KBM-7 (cell line): ENCODE measurements around the gene TGFB1I1.
"Not testable (repeated sequence)": the region's sequence is repeated elsewhere in the genome, so short reads cannot be mapped to it uniquely, and the experiment has no call there.

Source experiments
- DNase-seq: peaks from one replicate; pipeline ENCODE4 v3.0.0-alpha.2; 2015
- in situ Hi-C: fragments of 300-500 bp; cut with MboI; formaldehyde crosslinking; loops from 2 replicates; pipeline ENCODE4 v1.14.3; 2020; ENCODE audit warnings: low sequenced_read_pairs, low pct_unique_long_range_greater_than_20kb, mixed read lengths

Gene TGFB1I1

DNA sequence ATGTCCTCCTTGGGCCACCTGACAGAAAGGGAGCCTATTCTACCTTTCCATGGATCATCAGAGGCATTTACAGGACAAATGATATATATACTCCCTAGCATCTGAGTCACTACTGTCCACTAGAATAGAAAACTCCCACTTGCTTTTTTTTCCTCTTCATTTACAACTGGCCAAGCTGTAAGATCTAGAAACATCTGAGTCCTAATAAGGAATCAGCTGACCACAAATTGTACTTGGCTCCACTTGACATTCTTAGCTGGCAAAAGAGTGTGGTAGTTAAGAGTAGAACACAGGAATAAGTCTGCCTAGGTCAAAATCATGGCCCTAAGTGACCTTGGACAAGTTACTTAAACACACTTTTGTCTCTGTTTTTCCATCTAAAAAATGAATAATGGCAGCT, 31.0 kb downstream of the TGFB1I1 start:
- no peak for DNase-seq
- in situ Hi-C loops, result no loop called here

DNA sequence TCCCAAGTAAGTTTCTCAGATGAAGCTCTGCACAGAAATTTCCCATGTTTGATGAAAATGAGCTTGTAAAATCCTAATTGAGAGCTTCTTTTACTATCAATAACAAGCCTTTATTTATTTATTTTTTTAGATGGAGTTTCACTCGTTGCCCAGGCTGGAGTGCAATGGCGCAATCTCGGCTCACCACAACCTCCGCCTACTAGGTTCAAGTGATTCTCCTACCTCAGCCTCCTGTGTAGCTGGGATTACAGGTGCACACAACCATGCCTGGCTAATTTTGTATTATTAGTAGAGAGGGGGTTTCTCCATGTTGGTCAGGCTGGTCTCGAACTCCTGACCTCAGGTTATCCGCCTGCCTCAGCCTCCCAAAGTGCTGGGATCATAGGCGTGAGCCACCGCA, 31.6 kb downstream of the TGFB1I1 start:
- in situ Hi-C loops, DNase-seq: not testable (repeated sequence)

DNA sequence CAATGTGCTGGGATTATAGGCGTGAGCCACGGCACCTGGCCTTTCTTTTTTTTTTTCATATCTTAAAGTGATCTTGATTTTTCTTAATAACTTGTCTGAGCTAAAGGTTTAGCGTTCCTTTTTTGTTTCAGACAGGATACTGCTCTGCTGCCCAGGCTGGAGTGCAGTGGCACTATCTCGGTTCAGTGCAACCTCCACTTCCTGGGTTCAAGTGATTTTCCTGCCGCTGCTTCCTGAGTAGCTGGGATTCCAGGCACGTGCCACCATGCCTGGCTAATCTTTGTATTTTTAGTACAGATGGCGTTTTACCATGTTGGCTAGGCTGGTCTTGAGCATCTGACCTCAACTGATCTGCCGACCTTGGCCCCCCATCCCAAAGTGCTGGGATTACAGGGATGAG, 32.2 kb downstream of the TGFB1I1 start:
- DNase-seq, result no peak
- in situ Hi-C loops, result no loop called here

DNA sequence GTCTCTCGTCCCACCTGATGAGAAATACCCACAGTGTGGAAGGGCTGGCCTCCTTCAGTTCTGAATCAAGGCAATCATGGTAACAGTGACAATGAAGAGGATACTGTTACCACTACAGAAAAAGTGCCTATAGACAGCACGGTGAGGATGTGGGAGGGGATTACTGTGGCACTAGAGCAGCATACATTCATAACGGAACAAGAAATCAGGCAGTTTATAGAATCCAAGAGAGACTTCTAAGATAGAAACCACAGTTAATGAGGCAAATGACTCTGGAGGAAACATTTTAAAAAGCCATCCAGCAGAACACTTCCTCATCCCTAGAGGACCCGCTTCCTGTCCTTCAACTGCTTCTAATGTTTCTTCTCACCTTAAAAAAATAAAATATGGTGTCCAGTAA, 33.5 kb downstream of the TGFB1I1 start:
- DNase-seq, result peak; percentile 88
- in situ Hi-C loops, result no loop called here

DNA sequence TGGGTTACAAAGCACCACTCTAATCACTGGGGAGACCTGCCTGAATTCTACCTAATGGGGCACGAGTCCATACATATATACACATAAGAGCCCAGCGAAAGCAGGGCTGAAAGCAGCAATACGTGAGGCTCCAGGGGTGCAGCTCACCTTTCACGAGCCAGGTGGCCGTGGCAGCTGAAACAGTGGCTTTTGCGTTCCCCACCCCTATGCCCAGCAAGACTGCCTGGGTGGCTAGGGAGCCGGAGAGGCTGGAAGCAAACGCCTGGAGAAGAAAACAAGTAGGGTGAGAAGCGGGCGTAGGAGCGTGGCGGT, 35.6 kb downstream of the TGFB1I1 start:
- DNase-seq, result peak; percentile 52
- in situ Hi-C loops, result no loop called here

DNA sequence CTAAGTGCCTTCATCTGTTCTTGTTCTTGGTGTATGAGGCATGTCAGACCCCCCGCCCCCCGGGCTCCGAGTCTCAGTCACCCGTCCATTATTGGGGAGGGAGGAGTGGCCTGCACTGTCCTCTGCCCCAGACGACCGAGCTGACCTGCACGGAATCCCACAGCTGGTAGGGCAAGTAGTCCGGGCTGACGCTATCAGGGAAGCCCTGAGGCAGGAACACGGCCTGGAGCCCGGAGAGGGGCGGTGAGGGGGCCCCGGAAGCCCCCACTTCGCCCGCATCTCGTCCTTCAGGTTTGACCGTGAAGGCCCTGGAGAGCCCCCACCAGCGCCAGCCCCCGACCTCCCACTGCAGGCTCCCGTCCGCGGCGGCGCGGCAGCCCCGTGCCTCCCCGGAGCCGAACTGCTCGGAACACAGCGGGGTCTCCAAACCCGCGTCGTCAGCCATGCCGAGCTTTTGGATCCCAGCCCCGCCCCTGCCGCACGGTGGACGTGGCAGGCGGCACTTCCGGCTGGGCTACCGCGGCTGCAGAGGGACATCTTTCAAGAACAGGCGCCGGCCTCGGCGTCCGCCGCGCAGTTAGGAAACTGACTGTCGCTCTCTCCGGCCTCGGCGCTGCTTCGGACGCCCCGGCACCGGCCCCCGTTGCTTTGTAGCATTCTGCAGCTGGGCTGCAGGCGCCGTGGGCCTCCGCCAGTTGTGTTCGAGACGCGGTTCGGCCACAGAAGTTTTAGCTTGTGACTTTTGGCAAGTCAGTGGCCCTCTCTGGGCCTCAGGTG, 36.2 kb downstream of the TGFB1I1 start, which contains the start of gene RUSF1:
RUSF1 (minus strand) TSS at position 463 of the 777 bp plus-strand sequence; CDS start at position 445, 18 bp downstream.
- DNase-seq, result peak; percentile 89
- in situ Hi-C loops, result no loop called here

DNA sequence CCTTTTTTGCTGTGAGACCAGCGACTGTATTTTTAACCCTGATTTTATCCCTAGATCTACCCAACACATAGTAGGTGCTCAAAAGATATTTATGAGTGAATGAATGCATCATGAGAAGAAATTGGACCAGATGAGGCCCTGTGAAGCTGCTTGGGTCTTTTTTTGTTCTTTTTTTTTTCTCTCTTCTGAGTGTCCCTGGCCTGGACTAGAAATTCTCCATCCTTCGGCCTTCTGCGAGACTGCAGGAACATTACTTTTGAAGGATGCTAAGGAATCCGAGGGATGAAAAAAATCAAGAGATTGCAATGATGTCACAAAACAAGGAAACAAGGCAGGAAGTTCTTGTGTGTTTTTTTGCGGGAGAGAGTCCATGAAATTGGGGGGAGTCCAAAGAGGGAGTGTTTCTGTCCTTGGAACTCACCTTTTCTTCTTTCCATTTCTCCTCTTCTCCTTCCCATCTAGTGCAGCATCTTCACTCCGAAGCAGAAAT, 36.8 kb downstream of the TGFB1I1 start:
- in situ Hi-C loops, result no loop called here
- DNase-seq, result no peak

DNA sequence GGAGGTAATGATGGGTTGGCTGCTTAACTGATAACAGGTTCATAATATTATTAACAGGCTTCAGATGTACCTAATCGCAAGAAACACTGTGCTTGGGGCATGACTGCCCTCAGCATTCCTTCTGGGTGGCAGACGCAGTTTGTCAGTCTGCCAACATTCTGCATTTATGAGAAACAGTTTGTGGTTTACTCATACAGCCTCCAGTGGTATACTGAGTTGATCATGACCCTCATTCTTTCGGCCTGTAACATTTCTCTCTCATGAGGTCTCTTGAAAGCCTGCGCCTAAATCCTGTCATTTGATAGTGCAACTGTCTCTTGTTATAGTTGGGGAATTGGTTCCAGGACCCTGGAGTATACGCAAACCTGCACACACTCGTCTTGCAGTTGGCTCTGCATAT, 41.2 kb downstream of the TGFB1I1 start:
- in situ Hi-C loops, result no loop called here
- DNase-seq, result no peak

DNA sequence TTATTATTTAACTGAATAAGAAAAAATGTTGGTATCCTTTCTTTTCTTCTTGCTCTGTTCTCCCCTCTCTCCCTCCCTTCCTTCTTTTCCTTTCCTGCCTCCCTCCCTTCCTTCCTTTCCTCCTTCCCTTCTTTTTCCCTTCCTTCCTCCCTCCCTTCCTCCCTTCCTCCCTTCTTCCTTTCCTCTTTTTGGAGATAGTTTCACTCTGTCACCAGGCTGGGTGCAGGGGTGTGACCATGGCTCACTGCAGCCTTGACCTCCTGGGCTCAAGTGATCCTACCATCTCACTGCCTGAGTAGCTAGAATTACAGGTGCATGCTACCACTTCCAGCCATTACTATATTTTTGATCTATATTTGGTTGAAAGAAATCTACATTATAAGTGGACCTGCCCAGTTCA, 41.9 kb downstream of the TGFB1I1 start:
- in situ Hi-C loops, result no loop called here
- no peak for DNase-seq

DNA sequence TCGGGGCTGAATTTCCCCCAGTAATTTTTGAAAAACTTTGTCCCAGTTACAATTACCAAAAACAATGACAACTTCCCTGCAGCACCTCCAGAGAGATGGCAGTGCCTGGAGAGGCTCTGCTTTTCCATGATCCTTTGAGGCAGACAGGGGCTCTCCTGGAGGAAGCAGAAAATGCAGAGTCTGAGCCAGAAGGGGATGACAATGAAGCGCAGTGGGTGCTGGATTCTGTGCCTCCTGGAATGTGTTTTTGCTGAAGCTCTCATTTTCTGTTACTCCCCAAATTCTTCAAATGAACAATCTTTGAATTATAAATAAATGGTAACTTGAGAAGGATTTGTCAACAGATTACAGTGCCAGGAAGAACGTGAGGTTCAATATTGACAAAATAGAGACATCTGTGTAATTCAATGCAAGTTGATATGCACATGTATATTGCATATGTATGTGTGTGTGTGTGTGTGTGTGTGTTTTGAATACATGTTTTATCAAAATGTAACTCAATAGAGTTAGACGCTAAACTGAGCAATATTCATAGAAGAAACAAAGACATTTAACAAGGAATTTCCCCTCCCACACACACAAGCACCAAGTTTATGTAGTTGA, 45.9 kb downstream of the TGFB1I1 start:
- DNase-seq, result no peak
- in situ Hi-C loops, result no loop called here

DNA sequence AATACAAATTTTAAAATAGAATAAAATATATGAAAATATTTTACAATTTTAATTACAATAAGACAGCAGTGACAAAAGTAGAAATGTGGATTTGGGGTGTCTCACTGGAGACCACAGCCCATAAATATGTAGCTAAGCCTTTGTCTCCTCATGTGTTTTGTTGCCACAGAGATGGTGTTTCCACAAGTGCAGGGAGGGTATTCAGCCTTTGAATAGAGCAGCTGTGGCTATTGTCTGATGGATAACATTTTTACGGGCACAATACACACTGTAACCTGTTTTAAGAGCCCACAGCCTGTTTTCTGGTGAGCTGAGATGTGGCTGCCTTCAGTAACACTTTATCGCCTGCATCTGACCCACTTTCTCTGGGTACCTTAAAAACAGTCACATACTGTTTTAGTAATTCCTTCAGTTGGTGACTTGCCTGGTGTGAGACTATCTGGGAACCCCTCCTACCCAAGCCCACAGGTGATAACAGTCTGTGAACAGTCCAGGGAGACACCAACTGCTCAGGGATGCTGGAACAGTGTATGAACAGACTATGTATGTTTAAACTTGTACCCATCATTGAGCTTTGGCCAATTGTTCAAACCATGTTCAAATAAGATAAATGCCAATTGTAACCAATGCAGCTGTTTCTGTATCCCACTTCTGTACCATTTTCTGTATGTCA, 47.9 kb downstream of the TGFB1I1 start:
- in situ Hi-C loops, result no loop called here
- no peak for DNase-seq

DNA sequence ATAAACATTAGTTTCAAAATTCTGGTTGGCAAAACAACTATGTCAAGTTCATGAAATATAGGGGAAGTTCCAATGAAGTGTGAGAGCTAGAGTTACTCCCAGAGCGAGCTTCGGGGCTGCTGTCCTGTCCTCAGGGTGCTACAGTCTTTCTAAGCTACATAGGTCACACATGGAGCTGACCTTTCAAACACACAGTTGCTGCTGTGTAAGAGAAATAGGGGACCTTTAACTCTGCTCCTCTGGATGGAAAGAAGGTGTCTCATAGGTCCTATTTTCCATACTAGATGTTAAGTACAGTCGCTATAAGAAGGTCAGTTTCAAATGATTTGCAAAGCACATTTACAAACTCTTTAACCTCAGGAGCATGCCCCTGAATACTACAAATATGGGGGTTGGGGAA, 49.4 kb downstream of the TGFB1I1 start:
- no peak for DNase-seq
- in situ Hi-C loops, result no loop called here

DNA sequence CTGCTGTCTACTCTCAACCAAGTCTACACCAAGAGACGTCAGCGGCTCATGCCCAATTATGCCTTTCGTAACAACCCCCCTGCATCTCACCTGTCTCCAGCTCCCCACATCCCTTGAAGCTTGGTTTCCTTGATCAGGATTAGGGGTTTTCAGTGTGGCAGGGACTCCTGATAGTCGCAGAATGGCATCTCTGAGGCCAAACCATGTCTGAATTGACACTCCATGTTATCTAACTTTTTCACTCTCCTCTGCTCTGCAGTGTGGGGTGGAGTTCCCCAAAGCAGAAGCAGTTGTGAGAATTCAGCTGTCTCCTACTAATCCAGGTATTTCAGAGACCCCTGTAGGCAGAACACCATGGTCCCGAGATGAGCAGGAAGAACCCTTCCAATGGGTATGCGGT, 50.1 kb downstream of the TGFB1I1 start:
- in situ Hi-C loops, result no loop called here
- DNase-seq, result no peak

DNA sequence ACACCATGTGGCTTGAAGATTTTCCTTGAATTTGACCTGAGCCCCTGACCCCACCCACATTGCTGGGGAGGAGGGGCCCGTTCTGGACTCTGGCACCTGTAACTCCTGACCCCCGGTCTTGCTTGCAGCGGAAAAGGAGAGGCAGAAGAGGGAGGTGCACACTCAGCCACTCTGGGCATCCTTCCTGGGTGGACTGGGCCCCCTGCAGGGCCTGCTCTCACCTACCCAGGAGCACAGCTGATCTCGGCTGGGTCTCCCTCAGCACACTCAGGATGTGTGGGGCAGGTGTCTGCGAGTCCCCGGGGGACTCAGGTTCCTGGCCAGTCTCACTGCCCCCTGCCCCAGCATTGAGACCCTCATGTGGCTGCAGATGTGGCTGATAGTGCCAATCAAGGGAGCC, 51.8 kb downstream of the TGFB1I1 start:
- DNase-seq, in situ Hi-C loops: not testable (repeated sequence)

DNA sequence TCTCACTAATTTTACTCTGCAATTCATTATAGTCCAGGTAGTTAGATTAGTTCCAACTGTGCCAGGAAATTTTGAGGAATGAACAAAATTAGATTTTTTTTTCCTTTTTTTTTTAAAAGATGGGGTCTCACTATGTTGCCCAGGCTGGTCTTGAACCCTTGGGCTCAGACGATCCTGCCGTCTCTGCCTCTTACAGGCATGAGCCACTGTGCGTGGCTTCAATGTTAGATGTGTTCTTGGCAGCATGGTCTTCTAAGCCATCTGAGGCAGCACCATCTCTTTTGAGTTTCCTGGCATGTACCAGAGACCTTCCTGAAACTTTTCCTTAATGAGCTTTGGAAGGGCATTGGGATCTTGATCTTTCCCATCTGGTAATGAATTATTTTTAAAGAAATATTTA, 53.2 kb downstream of the TGFB1I1 start:
- in situ Hi-C loops, result no loop called here
- DNase-seq, result no peak
